Muscle of back (tissue), 13 donors: ENCODE measurements around the gene ACAD9. TPM values are rescaled to one million over a fixed set of nuclear protein-coding genes. Genes with fewer than 3 reads are reported as not detected.
A peak's percentile ranks its signal among the peaks of the same experiment; 100 is the strongest.
"Not testable (repeated sequence)": the region's sequence is repeated elsewhere in the genome, so short reads cannot be mapped to it uniquely, and the experiment has no call there.

Source experiments
- DNase-seq, 3 donors: peaks; one replicate each; pipeline versions ENCODE4 v3.0.0 to v3.0.0-alpha.2; 2013
- long read RNA-seq, 9 donors: transcript quantifications; one replicate each; lab custom pipeline, GENCODE V29; 2026
- polyA plus RNA-seq, 10 donors: library from polyadenylated mRNA; unstranded; fragments of 120-200 nt; gene quantifications; one replicate each; pipeline ENCODE4 v1.2.1, GENCODE V29; 2013; ENCODE audit not compliant: insufficient read length in 10 of 10

Gene ACAD9
- 10 to 100 TPM; 20.7 to 31.3 (median 26.3) TPM for polyA plus RNA-seq
- long read RNA-seq, donor 1, partial matches to known transcripts, result 0 of 3 reads
- long read RNA-seq, donor 1, other reads (novel, unspliced or antisense), result 0 of 3 reads
- long read RNA-seq, donor 2, partial matches to known transcripts, result 0 of 4 reads
- long read RNA-seq, donor 2, other reads (novel, unspliced or antisense), result 0 of 4 reads
- long read RNA-seq, donor 3, result 0 reads
- long read RNA-seq, donor 4, partial matches to known transcripts, result 0 of 2 reads
- long read RNA-seq, donor 4, other reads (novel, unspliced or antisense), result 0 of 2 reads
- long read RNA-seq, donor 5, transcript ACAD9-201 (18 exons, 2,454 nt), result major isoform, 5 of 5 reads
- long read RNA-seq, donor 5, partial matches to known transcripts, result 0 of 5 reads
- long read RNA-seq, donor 5, other reads (novel, unspliced or antisense), result 0 of 5 reads
- long read RNA-seq, donor 6, partial matches to known transcripts, result 0 of 4 reads
- long read RNA-seq, donor 6, other reads (novel, unspliced or antisense), result 0 of 4 reads
- long read RNA-seq, donor 7, partial matches to known transcripts, result 0 of 3 reads
- long read RNA-seq, donor 7, other reads (novel, unspliced or antisense), result 0 of 3 reads
- long read RNA-seq, donor 8, partial matches to known transcripts, result 0 of 4 reads
- long read RNA-seq, donor 8, other reads (novel, unspliced or antisense), result 0 of 4 reads
- long read RNA-seq, donor 9, result 0 reads

DNA sequence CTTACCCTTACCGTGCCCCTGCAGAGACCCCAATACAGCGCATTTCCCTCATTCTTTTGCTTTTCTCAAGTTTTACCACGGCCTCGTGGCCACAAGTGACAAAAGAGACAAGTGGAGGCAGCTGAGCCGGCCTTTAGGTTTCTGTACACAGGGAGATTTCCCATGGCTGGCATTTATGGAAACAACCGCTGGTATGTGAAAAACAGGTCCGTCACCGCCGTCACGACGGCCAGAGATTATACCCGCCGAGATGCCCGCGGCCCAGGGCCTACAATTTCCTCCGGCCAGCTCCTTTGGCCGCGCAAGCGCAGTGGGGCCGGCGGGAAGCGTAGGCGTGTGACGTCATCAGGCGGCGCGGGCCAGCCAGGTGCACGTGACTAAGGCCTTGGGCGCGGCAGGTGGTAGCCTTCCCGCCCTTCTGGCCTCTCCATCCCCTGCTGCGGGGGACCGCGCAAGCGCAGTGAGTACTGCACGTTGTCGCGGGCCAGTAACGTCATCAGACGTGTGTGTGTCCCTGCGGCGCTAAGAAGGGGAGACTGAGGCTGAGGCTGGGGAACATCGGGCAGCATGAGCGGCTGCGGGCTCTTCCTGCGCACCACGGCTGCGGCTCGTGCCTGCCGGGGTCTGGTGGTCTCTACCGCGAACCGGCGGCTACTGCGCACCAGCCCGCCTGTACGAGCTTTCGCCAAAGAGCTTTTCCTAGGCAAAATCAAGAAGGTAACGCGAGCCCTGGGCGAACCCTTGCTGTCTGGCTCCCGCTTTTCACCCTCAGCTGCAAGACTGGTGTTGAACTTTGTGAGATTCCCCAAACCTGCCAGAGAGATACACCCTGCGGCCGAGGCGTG lies at the start of gene ACAD9:
TSS of gene ACAD9 (plus strand) at position 496 of the 845 bp plus-strand sequence. CDS start at position 568, 72 bp downstream.
- peak; percentile 97 to 99 (median 98) for DNase-seq

DNA sequence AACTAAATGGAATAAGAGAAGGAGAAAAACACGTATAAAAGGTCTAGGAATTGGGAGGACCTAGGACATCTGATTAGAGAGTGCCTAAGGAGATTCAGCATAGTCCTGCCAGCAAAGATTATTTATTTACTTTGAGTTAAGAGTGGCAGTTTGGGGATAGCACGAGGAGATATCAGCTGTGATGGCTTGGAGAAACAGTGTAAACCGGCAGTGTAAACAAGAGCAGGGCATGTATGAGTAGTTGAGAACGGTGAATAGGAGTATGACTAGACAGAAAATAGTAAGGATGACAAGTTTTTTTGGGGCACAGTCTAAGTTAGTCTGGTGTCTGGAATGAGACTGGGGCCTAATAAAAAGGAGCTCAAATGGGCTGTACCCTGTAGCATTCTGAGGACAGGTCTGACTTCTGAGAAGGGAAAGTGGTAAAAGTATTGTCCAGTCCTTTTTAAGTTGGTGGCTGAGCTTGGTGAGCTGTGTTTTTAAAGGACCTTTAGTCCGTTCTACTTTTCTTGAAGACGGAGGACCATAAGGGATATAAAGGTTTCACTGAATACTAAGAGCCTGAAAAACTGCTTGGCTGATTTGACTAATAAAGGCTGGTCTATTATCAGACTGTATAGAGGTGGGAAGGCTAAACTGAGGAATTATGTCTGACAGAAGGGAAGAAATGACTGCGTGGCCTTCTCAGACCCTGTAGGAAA lies 49.3 kb upstream of the ACAD9 start:
- DNase-seq, result not testable (repeated sequence)

DNA sequence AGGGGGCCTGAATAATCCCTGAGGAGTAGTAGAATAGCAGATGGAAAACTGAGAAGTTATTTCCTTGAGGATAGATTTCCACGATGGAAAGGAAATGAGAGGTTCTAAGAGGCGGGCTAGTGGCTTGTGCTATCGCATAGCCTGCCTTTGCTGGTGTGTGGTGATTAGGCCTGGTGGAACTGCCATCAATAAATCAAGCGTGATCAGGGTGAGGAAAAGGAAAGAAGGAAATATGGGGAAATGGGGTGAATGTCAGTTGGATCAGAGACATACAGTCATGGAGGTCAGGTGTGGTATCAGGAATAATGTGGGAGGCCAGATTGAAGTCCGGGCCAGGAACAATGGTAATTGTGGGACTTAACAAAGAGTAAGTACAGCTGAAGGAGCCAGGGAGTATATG lies 48.7 kb upstream of the ACAD9 start:
- not testable (repeated sequence) for DNase-seq

DNA sequence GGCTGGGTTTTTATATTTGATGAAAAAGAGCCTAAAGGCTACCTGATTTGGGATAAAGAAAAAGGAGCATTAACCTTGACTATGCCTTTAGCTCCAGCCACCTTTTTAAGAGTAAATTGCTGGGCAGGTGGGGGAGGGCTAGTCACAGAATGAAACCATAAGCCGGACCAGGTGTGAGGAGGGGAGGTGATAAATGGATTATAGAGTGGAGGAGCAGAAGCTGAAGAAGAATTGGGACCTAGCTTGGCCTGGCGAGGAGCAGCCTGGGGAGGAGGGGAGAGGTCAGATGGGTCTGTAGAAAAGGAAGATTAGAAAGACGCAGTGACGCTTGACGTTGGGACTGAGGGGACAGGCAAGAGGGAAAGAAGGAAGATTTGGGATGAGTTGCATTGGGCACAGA lies 46.4 kb upstream of the ACAD9 start:
- not testable (repeated sequence) for DNase-seq

DNA sequence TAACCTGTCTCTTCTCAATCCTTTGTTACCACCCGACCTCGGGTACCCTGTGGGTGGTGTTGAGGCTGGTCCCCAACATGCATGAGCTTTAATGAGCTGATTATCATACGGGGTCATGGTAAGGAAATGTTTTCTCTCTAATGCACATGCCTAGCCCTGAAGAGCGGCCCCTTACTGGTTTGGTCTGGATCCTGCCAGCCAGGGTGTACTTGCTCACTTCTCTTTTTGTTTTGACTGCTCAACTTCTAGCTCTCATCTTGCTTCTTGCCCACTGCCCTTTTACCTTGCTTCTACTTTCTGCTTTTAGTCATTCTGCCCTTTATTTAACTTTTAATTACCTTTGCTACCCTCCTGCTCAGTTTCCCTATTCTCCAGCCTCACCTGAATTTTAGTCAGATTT lies 44.3 kb upstream of the ACAD9 start:
- DNase-seq, result no peak

DNA sequence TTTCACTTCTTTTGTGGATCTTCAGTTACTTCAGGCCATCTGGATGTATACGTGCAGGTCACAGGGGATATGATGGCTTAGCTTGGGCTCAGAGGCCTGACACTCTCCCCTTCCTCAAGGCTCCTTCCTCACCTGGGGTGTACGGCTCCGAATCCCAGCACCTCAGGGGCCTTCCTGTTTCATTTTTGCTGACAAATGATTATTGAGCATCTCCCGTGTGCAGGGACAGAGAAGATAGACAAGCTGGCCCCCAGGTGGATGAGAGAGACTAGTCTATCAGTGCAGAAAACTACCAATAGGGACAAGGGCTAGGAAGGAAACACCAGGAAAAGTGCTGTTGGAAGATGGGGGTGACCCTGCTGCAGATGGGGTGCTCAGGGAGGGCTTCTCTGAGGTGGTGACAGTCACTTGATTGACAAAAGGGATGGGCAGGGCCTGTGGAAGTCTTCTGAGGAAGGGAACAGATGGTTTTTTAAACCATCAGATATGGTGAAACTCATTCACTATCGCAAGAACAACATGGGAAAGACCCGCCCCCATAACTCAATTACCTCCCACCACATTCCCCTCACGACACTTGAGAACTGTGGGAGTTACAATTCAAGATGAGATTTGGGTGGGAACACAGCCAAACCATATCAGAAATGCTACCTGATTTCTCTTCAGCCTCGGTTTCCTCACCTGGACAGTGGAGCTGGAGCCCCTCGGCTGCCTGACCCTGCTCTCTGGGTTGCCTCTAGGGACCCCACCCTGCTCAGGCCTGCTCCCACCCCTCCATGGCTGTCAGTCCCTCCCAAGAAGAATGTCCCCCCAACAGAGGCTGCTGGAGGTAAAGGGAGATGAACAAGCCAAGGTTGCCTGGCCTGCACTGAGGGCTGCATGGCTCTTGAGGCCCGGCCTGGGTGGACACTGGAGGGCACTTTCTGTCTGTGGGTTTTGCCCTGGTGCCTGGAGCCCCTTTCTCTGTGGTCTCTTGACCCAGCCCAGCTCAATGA lies 37.2 kb upstream of the ACAD9 start:
- DNase-seq, result no peak

DNA sequence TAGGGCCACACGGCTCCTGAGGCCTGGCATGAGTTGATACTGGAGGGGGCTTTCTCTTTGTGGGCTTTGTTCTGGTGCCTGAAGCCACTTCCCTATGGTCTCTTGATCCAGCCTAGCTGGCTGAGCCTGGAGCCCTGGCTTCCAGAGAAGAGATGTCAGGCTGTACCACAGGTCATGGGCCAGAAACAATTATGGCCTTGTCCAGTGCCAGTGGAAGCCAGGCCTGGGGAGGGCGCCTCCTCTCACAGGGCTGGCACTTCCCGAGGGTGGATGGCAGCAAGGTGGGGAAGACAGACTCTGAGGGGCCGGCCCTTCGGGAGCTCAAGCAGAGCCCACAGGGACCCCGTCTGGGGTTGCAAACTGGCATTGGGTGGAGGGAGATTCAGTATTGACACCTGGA lies 34.9 kb upstream of the ACAD9 start:
- no peak for DNase-seq

DNA sequence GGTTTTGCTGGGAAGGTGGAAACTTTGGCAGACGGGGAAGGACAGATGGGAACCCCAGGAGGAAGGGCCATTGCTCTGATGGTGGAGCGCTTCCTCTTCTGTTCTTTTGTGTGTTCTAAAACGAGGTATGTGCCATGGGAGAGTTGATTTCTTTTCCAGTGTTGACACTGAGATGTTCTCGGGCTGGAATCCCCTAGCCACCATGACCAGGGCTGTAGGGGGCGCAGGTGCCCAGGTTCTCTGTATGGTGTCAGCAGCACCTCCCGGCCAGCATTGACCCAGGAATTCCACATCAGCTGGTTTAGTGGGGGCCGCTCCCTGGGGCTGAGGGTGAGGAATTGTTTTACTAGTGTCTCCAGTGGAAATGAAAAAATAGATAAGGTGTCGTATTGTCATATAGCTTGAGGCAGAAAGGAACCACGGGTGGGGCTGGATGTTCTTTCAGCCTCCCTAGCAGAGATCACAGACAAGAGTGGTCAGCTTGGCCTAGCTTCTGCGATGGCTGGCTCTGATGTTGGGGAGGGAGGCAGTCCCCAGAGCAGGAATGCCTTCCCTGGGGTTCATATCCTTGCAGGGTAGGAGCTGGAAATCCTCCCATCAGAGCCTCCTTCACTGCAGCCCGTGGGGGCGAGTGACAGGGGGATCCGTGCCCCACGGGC lies 34.2 kb upstream of the ACAD9 start:
- DNase-seq, result no peak

DNA sequence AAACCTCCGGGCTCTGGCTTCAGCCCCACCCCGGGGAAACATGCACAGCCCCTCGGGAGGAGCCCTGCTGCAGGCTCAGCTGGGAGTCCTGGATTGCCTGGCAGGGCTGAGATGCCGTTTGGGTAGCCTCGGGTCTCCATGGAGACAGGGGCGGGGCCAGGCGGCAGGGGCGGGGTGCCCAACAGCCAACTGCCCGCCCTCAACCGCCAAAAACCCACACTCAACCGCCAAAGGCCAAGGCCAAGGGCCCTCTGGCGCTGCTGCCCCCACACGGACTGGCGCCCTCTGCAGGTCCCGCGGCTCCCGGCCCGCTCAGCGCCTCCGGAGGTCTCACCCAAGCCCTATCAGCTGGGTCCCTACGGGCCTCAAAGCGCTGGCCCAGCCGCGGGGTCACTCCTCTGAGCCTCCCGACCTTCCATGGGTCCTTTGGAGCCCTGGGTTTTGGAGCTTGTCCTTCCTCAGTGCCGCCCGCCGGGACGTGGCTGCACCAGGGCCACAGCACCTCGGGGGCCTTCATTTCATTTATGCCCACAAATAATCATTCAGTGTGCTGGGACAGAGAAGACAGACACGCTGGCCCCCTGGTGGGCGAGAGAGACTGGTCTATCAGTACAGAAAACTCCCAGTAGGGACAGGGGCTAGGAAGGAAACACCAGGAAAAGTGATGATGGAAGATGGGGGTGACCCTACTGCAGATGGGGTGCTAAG lies 33.5 kb upstream of the ACAD9 start:
- DNase-seq, result peak; percentile 46 to 79 (median 56)

DNA sequence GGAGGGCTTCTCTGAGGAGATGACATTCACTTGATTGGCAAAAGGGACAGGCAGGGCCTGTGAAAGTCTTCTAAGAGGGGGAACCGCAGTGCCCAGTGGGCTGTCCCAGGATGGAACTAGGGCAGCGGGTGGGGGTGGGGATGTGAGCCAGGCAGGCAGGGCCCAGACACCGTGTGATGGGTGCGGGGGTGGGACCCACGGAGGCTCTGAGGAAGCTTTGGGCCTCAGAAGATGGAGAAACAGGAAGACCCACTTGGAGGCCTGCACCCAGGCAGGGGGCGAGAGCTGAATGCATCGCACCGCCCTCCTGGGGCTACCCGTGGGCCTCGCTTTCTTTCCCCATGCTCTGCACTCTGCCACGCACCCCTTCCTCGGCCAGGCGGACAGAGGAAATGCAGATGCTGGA lies 32.9 kb upstream of the ACAD9 start:
- no peak for DNase-seq

DNA sequence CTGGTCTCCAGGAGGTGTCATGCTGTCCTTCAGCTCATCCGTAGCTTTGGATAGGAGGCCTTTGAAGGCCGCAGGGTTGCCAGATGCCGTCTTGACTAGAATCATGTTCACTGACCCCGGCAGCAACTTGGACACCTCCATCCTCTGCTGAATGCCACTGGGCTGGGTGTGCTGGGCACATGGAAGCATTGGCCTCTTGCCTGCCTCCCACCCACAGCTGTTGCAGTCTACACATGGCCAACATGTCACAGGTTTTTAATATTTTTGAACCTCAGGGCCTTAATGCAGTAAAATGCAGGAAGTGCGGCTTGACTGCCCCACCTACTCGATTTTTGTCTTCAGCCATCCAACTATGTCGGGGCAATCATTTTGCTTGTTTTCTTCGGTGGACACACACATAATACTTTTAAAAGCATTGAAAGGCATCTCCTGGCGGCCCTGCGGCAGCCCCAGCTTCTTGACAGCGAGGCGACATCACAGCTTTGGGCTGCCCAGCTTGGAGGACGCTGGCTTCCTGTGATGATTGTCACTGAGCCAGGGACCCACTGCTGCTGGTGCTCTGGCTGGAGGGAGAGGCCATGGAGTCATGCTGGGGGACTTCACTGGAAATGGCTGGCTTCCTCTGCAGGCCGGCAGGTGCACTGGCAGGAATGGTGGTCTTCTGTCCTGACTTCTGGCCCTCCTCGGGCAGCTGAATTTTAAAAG lies 31.6 kb upstream of the ACAD9 start:
- DNase-seq, result peak in 1 of 3 donors; percentile 28

DNA sequence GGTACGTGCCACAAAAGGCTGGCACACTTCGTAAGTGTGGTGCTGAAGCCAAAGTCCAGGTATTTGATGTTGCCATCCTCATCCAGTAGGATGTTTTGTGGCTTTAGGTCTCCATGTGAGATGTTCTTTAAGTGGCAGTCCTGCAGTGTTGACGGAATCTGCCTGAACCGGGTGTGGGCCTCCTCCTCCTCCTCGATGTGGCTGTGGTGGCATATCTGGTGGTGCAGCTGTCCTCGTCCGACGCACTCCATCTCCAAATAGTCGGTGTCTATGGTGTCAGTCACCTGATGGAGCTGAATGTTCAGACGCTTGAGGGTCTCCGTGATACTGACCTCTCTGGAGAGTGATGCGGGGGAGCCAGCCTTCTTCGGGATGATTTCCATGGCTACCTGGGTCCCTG lies 30.5 kb upstream of the ACAD9 start:
- DNase-seq, result no peak

DNA sequence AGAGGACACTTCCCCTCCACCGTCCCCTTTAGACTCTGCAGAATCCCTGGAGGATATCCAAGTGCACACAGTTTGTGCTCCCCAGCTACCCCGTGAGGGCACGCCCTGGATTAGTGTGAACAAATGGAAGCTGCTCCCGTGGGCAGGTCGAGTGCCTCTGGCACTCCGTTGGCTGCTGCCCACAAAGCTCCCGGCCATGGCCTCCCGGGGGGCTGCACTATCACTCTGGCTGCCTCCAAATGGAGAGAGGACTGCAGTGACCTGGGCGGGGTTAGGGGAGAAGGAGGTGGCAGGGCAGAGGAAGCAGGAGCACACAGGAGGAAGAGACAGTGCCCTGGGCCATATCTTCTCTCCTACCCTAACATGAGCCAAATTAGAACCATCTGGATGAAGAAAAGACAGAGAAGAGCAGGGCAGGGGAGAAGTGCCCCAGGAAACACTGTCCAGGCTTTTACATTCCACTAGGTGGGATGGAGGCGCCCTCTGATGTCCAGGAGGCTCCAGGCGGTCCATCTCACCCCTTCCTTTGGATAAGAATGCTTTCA lies 29.4 kb upstream of the ACAD9 start:
- no peak for DNase-seq

DNA sequence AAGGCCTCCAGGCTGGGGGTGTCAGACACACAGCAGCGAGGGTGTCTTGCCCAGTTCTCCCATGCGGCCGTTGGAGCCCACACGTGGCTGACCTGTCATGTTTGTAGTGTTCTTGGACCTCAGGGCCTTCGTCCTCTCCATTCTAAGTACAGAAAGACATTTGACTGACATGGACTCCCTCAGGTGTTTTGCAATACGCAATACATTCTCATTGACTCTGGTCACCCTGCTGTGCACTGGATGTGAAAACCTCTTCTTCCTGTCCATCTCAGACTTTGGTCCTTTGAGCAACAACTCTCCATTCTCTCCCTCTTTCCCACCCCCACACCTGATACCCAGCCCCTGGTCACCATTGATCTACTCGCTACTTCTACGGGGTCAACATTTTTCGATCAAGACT lies 28.9 kb upstream of the ACAD9 start:
- DNase-seq, result no peak

DNA sequence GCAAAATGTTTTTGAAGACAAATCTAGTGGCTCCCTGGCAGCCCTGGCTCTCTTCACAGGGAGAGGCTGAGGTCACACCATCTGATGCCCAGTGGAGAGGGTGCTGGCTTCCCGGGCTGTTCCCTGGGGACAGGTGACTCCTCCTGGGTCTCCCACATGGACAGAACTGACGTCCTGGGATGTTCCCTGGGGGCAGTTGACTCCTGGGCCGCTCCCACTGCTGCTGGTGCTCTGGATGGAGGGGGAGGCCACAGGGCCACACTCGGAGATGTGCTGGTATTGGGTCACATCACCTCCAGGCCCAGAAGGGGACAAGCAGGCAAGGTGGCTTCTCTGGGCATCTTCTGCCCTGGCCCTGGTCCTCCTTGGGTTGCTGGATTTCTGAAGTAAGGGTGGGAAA lies 27.8 kb upstream of the ACAD9 start:
- no peak for DNase-seq

DNA sequence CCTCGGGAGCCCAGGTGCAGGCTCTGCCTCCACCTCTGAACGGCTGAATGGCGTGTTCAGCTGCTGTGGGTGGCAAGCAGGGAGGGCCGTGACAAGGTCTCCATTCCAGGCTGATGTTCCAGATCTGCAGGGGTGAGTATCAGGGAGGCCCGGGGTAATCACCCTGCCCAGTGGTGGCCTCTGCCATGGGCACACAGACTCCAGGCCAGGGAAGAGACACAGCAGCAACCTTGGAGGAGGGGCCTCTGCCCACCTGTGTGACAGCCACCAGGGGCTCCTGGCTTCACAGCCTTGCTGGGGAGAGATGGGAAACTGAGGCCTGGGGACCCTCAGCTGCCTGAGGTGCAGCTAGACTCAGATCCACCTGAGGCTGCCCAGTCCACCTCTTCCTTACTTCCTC lies 25.6 kb upstream of the ACAD9 start:
- no peak for DNase-seq

DNA sequence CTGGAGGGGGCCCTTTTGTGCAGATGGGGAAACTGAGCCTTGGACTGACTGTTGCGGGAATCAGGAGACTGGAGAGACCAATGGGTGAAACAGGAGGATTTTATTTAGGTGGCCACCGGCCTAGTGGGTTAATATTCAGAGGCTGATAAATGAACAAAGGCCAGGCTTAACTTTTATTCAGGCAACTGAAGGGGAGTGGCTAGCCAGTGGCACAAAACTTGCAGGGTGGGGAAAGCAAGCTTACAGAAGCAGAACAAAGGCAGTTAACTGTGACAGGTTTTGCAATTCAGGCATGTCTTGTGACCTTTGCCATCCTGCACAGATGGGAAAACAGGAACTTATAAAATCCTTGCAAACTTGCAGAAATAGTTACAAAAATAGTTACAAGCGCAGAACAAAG lies 24.9 kb upstream of the ACAD9 start:
- no peak for DNase-seq

DNA sequence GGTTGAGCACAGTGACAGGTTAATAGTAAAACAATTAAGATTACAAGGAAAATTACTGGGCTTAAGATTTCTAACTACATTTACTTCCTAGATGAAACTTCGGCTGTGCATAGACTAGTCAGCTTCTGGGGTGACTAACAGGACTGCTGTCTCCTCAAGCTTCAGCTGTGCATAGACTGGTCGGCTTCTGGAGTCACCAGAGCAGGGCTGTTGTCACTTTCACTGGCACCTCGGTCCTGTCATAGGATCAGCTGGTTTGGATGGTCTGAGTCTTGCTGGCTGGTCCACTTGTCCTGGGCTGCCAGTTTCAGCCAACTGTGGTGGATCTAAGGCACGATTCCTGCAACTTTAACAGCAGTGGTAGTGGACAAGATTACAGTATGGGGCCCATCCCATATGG lies 23.9 kb upstream of the ACAD9 start:
- DNase-seq, result no peak
